ENCODE measurements around the gene DIAPH1.

The DIAPH1 gene

DNA sequence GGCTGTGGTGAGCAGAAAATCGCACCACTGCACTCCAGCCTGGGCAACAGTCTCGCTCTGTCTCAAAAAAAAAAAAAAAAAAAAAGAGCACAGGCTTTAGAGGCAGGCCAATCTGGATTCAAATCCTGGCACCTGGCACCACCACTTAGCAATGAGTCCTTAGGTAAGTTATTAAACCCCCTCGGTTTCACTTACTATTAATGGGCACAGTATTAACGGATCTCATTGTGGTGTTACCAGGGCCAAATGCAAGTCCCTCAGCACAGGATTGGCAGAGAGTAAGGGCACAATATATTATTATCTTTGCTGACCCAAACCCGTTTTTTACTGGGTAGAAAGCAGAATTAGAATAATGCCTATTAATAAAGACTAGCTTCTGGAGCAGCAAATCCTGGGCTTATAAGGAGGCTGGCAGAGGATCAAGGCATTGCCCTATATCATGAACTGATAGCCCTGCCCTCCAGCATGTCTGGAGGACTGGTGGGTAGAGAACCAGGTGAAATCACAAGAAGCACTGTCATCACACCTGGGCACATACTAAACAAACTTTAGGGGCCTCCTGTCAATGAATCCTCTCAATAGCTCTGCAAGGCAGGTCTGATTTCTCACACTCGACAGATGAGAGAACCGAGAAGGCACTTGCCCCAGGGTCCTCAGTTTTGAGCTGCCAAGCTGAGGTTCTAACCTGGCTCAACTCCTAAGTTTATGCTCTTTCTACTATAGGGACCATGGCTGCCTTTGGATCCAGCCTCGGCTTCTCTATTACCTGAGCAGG is 112.2 kb downstream of the DIAPH1 start:
- no peak for DNase-seq

DNA sequence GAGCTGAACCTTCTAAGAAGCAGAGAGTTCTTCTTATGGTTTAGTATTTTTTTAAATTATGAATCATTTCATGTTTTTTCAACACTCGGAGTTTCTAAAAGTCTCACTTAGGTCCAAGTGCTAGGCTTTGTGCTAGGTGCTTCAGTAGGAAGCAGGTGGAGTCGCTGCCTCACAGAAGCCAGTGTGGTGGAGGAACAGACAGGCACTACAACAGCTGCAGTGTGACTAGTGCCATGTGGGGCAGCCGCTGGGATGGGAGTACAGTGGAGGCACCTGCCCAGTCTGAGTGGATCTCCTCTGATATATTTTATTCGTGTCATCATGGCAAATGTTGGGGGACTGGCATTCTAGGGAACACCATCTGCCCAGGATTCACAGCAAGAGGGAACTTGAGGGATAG is 114.6 kb downstream of the DIAPH1 start:
- no peak for DNase-seq

DNA sequence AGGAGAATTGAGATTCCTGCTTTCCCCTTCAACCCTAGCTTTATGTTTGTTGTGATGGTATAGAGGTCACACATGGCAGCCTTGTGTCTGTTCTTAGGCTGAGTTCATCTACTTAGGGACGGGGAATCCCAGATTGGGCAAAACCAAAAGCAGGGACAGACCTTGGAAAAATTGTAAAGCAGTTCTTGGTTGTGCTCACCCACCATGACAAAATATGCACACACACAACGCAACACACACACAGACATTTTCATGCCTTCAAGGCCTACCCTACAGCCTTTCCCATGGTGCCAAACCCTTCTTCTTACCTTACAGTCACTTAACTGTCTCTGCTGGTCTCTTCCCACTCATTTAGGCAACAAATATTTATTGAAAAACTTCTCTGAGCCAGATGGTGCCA is 115.1 kb downstream of the DIAPH1 start:
- no peak for DNase-seq

DNA sequence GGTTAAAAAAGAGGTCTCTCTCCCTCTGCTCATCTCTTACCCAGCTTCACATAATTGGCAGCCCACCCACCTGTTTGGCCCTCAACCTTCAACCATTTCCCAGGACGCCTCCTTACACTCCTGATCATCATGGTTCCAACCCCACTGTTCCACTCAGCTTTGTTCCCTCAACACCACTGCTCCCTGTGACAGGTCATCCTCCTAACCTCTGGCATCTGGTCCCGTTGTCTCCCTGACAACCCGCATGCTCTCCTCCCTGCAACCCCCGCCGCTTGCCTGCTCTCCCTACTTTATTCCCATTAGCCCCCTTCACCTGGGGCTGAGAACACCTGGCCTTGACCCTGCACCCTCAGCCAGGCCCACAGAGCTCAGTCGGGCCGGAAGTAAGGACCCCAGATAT is 117.0 kb downstream of the DIAPH1 start:
- DNase-seq: no peak

DNA sequence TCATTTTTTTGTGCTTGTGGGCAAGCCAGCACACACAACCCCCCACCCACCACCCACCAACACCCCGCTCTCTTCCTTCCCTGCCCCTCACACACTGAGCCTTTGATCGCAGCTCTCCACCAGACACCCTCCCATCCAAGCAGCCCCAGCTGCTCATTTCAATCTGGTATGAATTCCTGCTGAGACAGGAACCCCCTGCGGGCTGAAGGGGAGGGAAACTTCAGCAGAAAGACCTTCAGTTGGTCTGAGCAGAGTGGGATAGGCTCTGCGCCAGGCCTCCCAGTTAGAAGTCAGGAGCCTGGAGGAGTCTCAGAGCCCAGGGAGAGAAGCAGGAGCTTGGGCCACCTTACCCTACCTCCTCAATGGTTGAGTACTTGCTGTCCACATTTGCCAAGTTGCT is 122.8 kb downstream of the DIAPH1 start:
- no peak for DNase-seq

DNA sequence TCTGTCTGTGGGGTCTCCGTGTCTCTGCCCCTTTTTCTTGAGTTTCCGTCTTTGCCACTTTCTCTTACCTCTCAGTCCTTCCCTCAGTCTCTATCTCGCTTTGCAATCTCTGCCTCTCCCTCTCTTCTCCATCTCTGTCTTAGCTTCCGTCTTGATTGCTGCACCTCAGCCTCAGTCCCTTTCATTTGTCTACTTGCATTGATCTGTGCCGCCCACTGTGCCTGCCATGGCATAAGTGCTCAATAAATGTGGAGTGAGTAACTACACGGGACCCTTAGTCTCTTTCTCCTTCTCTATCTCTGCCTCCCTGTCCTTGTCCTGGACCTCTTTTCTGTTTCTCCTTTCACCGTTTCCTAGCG is 123.4 kb downstream of the DIAPH1 start:
- no peak for DNase-seq

DNA sequence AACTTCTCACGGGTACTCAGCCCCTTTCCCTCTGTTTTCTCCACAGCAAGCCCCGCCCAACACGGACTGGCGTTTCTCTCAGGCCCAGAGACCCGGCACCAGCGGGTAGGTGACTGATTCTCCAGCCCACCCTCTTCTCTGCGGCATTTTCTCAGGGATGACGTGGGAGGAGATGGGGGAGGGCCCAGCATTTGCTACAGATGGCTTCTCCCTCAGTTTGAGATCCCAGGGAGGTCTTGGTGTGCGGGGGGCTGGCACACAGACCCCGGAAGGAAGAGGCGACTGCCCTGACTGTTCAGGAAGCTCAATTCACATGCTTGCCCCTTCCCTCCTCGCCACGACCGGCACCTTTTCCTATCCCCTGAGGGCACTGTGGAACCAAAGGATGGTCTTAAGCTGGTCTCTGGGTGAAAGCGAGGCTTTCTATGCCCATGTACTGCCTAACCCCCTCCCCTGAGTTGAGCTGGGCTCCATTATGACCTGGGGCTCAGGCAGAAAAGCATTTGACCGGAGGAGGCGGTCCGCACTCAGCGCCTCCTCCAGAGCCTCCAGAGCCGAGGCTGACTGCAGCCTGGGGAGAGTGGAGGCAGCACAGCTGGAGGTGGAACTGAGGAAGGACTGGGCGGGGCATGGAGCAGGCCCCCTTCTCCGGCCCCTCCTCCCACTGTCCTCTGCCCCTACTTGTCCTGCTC is 123.9 kb downstream of the DIAPH1 start:
- DNase-seq: no peak

DNA sequence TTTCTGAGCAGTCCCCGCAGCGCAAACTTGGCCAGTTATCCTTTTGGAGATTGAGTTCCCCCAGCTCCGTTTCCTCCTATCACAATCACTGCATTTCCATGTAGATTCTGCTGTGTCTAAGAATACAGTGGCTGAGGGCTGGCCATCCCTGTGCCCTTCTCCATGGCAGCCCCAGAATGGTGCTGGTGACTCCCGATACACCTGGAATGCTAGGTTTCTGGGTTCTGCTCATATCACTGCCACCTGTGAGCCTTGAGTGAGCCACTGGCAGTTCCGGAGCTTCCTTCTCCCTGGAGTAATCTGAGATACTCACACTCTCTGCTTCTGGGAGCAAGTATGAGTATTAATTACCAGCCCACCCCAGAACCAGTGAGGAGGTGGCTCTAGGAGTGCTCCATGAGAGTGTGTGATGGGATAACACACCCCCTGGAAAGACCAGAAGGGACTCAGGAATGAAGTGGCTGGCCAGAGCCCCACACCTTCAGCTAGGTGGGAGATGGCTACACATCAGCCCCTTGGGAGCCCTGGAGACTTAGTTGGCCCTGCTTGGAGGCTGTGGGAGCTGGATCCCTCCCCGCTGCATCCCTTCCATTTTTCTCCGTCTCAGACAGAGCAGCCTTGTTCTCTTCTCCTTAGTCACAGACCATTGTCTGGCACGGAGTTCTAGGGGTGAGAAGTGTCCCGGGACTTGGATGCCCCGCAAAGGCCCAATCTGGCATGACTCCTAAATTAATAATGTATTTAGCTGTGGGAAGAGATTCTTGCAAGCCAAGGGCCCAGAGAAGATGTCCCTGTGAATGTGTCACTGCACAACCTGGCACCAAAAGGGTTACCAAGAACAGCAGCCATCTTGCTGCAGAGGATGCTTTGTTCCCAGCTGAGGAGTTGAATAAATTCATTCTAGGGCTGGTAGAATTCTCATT is 125.0 kb downstream of the DIAPH1 start:
- no peak for DNase-seq

DNA sequence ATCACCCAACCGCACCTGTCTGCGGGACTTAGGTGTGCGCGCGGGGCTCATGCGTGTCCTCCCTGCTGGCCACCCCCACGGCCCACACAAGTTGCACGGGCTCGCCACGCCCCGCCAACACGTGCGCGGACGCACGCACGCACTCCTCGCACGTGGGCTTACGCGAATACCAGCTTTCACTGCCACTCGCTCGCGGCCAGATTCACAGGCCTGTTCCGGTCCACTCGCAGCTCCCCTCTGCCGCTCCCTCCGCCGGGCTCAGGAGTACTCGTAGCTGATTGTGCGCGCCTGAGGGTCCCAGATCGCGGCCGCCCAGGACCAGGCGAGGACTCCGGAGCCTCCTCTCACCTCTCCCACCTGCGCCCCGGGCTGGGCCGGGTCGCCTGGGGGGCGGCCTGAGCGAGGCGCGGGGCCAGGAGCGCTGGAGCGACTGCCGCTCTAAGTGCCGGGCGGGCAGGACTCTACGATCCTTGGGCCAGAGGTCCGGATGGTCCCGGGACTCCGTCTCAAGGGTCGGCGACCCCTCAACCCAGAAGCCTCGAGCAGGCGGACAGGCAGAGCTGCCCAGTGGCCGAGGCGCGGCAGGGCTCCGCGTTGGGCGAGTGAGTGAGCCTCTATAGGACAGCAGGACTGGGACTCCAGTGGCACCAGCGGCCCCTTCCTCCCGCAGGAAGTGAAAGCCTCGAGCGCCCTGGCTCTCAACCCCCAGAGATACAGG is 126.5 kb downstream of the DIAPH1 start:
- DNase-seq: peak in 1 of 5 experiments; percentile 33

DNA sequence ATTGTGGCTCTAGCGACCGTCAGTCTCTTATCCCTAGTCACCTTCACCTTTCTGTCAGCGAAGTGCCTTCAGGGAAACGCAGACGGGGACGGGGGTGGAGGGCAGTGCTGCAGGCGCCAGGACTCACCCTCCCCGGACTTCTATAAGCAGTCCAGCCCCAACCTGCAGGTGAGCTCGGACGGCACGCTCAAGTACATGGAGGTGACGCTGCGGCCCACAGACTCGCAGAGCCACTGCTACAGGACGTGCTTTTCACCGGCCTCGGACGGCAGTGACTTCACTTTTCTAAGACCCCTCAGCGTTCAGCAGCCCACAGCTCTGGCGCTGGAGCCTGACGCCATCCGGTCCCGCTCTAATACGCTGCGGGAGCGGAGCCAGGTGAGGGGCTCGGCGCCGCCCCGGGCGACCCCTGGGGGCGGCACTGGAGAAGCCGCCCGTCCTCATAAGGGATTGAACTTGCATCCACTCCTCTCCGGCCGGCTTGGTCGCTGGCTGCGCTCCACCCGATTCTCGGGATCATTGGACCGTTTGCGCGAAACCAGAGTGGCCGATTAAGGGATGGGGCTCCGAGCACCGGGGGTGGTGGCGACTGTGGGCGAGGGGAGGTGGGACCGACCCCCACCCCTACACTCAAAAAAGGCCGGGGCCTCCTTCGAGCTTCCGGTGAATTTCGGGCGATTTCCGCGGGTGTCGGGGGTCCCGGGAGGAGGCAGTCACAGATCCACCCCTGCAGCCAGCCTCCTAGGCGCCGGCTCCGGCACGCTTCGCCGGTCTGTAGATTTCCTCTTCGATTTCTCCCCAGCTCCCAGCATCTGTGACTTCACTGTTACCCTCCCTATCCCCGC is 127.3 kb downstream of the DIAPH1 start:
- DNase-seq: no peak

DNA sequence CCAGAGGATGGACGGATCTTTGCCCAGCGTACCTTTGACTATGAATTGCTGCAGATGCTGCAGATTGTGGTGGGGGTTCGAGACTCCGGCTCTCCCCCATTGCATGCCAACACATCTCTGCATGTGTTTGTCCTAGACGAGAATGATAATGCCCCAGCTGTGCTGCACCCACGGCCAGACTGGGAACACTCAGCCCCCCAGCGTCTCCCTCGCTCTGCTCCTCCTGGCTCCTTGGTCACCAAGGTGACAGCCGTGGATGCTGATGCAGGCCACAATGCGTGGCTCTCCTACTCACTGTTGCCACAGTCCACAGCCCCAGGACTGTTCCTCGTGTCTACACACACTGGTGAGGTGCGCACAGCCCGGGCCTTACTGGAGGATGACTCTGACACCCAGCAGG is 128.0 kb downstream of the DIAPH1 start:
- no peak for DNase-seq

DNA sequence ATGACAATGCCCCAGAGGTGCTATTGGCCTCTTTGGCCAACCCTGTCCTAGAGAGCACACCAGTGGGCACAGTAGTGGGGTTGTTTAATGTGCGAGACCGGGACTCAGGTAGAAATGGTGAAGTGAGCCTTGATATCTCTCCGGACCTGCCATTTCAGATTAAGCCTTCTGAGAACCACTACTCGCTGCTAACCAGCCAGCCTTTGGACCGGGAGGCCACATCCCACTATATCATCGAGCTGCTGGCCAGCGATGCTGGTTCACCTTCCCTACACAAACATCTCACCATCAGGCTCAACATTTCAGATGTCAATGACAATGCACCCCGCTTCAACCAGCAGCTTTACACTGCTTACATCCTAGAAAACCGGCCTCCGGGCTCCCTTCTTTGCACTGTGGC is 128.5 kb downstream of the DIAPH1 start:
- no peak for DNase-seq

DNA sequence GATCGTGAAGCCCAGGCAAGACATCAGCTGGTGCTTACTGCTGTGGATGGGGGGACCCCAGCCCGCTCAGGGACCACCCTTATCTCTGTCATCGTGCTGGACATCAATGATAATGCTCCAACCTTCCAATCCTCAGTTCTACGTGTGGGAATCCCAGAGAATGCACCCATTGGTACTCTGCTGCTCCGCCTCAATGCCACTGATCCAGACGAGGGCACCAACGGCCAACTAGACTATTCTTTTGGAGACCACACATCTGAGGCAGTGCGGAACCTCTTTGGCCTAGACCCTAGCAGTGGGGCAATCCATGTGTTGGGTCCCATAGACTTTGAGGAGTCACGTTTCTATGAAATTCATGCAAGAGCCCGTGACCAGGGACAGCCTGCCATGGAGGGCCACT is 129.0 kb downstream of the DIAPH1 start:
- no peak for DNase-seq

DNA sequence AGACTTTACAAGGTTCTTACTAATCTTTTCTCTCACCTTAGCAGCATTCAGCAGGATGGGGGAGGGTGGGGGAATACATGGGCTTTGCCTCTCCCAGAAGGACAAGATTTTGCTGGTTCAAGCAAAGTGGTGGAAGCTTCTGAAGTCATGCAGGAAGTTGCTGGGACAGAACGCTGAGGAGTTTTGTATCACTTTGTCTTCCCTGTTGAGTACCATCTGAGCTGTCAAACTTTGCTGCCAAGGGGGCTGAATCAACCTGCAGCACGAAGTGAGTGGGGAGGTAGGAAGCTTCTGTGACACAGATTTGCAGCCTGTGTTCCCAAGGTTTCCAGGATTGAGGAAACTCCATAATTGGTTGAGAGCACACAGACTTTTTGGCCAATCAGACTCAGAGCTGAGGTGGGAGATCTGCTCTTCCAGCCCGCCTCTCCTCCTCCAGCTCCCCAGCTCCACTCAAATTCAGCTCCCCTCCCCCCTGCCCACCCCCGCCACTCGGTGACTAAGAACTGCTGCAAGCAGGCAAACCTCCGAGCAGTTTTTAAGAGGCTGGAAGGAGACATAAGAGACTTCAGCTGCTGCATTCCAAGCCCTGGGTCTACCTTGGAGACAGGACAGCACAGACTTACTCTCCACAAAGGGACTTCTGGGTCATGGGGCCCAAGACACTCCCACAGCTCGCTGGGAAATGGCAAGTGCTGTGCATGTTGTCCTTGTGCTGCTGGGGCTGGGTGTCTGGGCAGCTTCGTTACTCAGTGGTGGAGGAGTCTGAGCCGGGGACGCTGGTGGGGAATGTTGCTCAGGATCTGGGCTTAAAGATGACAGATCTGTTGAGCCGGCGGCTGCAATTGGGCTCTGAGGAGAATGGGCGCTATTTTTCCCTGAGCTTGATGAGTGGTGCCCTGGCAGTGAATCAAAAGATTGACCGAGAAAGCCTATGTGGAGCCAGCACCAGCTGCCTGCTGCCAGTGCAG is 129.9 kb downstream of the DIAPH1 start, which contains the start of gene PCDHGC5:
Gene PCDHGC5, plus strand, starts transcription at position 491 of the 971 bp plus-strand sequence. Its CDS starts 160 bp downstream, at position 651.
- no peak for DNase-seq

DNA sequence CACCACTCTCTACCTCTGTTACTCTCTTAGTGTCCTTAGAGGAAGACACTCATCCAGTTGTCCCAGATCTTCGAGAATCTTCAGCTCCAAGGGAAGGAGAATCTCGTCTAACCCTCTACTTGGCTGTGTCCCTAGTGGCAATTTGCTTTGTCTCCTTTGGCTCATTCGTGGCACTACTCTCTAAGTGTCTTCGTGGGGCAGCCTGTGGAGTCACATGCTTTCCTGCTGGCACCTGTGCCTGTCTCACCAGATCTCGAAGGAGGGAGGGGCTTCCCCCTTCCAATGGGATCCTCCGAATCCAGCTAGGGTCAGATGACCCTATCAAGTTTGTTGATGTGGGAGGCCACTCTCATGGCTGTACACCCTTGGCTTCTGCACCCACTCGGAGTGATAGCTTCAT is 131.7 kb downstream of the DIAPH1 start:
- DNase-seq: no peak

DNA sequence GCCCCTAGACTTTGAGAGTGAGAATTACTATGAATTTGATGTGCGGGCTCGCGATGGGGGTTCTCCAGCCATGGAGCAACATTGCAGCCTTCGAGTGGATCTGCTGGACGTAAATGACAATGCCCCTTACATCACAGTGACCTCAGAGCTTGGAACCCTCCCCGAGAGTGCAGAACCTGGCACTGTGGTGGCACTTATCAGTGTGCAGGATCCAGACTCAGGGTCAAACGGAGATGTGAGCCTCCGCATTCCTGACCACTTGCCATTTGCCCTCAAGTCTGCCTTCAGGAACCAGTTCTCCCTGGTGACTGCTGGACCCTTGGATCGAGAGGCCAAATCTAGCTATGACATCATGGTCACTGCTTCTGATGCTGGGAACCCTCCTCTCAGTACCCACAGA is 132.7 kb downstream of the DIAPH1 start:
- DNase-seq: no peak

DNA sequence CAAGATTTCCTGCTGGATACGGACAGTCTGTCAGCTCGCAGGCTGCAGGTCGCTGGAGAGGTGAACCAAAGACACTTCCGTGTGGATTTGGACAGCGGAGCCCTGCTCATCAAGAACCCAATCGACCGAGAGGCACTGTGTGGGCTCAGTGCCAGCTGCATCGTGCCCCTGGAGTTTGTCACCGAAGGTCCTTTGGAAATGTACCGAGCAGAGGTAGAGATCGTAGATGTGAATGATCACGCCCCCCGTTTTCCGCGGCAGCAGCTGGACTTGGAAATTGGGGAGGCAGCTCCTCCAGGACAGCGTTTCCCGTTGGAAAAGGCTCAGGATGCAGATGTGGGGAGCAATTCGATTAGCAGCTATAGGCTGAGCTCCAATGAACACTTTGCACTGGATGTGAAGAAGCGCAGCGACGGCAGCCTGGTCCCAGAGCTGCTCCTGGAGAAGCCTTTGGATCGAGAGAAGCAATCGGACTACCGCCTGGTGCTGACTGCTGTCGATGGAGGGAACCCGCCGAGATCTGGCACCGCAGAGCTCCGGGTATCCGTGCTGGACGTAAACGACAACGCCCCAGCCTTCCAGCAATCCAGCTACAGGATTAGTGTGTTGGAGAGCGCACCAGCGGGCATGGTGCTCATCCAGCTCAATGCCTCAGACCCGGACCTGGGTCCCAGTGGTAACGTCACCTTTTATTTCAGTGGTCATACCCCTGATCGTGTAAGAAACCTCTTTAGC is 133.3 kb downstream of the DIAPH1 start:
- no peak for DNase-seq

DNA sequence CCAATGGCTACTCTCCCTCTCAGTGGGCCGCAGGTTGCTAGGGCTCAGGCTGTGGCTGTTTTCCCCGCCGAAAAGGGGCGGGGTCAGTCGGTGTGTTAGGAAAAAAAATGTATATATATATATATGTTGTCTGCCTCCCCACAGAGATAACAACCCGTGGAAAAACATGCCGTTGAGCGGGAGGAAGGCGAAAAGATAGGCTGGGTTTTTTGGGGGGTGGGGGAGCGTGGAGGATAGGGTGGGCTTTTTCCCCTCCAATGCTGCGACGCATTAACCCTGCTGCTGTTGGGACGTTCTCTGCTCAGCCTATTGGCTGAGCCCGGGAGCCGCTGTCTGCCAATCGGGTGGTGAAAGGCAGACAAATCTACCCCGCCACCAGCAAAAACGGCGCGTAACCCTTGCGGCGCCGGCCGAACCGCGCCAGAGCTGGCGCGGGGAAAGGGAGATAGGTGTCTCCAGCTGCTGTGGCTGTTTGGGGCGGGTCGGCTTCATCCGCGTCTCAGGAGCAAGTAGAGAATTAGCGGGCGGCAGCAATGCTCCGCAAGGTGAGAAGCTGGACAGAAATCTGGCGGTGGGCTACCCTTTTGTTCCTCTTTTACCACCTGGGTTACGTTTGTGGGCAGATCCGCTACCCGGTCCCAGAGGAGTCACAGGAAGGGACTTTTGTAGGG is 134.0 kb downstream of the DIAPH1 start, which contains the start of gene PCDHGC4:
Gene PCDHGC4, plus strand, starts transcription at position 390 of the 671 bp plus-strand sequence. Its CDS starts 144 bp downstream, at position 534.
- no peak for DNase-seq

DNA sequence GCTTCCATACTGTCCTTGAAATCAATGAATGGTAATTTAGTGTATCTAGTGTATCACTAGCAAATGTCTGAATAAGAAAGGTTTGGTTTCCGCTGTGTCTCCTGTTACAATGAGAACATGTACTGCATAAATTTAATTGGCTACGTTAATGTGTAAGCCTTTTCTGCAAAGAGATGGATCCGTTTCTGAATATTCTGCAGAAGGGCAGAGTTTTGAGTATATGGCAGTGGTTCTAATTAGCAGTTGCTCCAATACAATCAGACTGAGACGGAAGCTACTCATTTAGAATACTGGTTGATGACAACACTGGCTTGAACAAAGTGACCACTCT is 134.5 kb downstream of the DIAPH1 start:
- DNase-seq: no peak

Measured in T-helper 2 cell (primary cell).